M059J (cell line): ENCODE results near the gene ELL. TPM values are rescaled to one million over a fixed set of nuclear protein-coding genes. Genes with fewer than 3 reads are reported as not detected.
A peak's percentile ranks its signal among the peaks of the same experiment; 100 is the strongest.

Source experiments
- DNase-seq: peaks from one replicate; pipeline ENCODE4 v3.0.0-alpha.2; 2012; ENCODE audit warnings: low read depth
- total RNA-seq: library from RNA; depleted of rRNA; stranded (reverse); fragments of >200 nt; shearing (Covaris generic); gene quantifications from 2 replicates; pipeline ENCODE4 v1.2.3, GENCODE V29; 2014

ELL gene
- total RNA-seq, 1 experiment from 2014 or later: 15.4 TPM

- DNase-seq: no peak
Measured at GRCh38 chr19:18445262-18445948, 76.5 kb downstream of the ELL start.

DNA sequence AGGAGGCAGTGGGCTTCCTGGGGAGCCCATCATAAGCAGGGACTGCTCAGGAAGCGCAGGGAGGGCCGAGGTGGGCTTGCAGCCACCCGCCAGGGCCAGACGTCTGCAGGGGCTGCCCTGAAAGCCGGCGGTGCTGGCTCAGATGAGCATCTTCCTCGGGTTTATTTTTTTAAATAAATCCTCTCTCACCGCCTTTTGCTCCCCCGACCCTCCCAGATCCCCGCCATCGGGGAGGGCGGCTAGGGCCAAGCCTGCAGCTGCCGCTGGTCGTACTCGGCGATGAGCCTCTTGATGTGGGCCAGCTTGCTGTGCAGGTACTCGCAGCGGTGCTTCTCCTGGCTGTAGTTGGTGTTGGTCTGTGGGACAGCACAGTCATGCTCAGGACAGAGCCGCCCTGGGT, 77.4 kb downstream of the ELL start:
- DNase-seq: no peak

DNA sequence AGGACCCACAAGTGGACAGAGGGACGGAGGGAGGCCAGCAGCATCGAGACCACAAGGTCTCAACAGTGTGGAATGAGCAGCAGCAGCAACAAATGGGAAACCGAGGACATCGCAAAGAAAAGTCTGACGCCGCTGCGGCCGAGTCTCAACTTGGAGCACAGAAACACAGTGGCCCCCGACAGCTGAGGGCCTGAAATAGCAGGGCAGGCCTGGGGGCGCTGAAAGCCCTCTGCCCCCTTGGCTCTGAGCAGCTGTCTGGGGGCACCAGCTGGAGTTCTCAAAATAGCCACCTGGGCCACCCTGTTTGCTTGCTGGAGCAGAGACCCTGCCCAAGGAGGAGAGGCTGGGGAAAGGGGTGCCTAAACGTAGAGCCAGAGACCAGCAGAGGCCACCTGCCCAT, 78.0 kb downstream of the ELL start:
- DNase-seq: no peak

GRCh38 chr19:18443406-18443805, 78.5 kb downstream of the ELL start:
- no peak for DNase-seq

DNA sequence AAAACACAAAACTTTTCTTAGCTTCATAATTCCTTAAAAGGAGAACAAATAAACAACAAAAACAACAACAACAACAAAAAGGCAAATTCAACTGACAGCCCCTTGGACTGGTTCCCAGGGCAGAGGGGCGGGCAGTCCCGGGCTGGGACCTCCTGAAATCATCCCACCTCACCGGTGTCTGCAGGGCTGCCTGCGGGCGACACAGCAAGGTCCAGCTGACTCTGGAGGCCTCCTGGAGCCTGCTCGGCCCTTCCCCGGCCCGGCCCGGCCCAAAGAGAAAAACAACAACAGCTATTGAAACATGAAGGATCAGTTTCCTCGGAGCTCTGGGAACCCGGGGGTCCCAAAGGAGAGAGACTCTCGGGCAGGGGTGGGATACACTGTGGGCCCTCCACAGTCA, 78.9 kb downstream of the ELL start:
- no peak for DNase-seq

- no peak for DNase-seq
Measured at GRCh38 chr19:18441804-18442788, 79.8 kb downstream of the ELL start.

GRCh38 chr19:18440936-18441803, 80.7 kb downstream of the ELL start:
- no peak for DNase-seq

DNA sequence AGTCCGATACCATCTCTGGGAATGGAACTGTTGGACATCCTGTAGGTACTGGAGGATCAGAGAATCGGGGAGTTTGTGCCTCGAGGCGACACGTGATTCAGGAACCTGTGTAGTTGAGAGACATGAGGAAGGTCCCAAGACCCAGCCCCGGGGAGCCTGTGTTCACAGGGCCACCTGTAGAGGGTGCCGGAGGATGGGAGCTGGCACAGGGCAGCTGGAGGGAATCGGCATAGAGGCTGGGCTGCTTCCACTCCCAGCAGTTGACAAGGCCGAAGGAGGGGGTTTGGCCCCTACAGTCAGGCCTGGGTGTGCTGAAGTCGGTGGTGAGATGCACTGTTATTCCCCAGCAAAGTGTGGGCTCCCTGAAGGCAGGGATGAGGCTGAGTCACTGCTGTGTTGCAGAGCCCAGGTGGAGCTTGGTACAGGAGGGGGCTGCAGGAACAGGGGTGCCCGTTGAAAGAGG, 81.4 kb downstream of the ELL start:
- no peak for DNase-seq

- no peak for DNase-seq
Measured at GRCh38 chr19:18439910-18440237, 82.0 kb downstream of the ELL start.

GRCh38 chr19:18439025-18439909, 82.6 kb downstream of the ELL start:
- peak; percentile 86 for DNase-seq

DNA sequence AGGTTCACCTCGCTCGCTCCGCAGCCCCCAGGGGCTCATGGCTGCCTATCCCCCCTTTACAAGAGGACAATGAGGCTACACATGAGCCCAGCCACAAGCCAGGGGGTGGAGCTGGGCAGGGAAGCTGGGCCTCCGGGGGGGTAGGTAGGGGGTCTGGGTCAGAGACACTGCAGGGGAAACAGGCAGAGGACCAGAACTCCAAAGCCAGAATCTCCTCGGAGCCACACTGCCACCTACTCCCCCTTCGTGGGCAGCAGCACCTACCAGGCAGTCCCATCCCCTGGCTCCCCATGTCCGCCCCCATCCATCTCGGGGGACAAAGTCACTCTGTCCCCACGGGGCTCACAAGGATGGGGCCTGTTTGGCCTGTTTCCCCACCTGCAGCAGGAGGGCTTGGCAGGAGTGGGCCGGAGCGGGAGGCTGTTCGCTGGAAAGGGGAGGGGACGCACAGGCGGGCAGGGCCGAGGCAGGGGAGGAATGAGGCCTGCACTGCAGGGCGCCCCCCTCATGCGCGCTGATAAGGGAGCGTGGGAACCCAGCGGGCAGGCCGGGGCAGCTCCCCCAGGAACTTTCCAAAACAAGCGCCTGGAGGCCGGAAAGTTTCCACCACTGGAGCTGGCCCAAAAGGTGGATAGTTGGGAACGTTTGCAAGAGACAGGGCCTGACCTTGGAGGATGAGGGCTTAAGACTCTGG, 83.4 kb downstream of the ELL start:
- DNase-seq: peak; percentile 48

- no peak for DNase-seq
Measured at GRCh38 chr19:18437491-18438330, 84.2 kb downstream of the ELL start, which contains the start of gene ISYNA1. TSS of gene ISYNA1 (minus strand) at chr19:18438133. CDS start at chr19:18437979, 154 bp downstream.

- peak; percentile 47 for DNase-seq
Measured at GRCh38 chr19:18436671-18437490, 85.0 kb downstream of the ELL start.

GRCh38 chr19:18435842-18436670, 85.8 kb downstream of the ELL start:
- DNase-seq: no peak

- no peak for DNase-seq
Measured at GRCh38 chr19:18435178-18435841, 86.6 kb downstream of the ELL start.

DNA sequence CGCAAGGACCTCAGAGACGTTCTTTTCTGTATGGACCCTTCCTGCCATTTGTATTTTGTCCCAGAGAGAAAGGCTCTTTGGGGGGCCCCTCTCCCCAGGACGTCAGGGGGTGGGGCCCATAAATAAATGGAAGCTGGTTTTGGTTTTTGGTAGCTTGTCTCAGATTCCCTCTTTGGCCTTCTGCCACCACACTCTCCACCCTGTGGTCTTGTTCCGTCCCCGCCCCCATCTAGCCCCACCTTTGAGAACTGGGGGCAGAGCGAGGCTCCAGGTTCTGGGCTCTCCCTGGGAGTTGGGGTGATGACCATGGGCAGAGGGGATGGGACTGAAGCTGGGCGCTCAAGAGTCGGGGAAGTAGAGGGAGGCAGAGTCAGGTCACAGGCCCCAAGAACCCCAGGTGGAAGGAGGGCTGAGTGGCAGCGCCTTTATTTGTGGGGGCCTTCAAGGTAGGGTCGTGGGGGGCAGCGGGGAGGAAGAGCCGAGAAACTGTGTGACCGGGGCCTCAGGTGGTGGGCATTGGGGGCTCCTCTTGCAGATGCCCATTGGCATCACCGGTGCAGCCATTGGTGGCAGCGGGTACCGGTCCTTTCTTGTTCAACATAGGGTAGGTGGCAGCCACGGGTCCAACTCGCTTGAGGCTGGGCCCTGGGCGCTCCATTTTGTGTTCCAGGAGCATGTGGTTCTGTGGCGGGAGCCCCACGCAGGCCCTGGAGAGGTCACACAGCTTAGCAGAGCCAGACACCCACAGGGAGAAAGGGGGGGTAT, 87.3 kb downstream of the ELL start:
- DNase-seq: no peak
